GM21381 (cell line): ENCODE results near the gene MCRIP1.
"Not testable (repeated sequence)": the region's sequence is repeated elsewhere in the genome, so short reads cannot be mapped to it uniquely, and the experiment has no call there.

Experiments
- ATAC-seq: cut with Tn5 transposase; IDR thresholded peaks from one replicate; pipeline ENCODE4 v1.9.1; 2021; ENCODE audit warnings: mild to moderate bottlenecking, moderate library complexity; ENCODE audit not compliant: unreplicated experiment

The MCRIP1 gene

DNA sequence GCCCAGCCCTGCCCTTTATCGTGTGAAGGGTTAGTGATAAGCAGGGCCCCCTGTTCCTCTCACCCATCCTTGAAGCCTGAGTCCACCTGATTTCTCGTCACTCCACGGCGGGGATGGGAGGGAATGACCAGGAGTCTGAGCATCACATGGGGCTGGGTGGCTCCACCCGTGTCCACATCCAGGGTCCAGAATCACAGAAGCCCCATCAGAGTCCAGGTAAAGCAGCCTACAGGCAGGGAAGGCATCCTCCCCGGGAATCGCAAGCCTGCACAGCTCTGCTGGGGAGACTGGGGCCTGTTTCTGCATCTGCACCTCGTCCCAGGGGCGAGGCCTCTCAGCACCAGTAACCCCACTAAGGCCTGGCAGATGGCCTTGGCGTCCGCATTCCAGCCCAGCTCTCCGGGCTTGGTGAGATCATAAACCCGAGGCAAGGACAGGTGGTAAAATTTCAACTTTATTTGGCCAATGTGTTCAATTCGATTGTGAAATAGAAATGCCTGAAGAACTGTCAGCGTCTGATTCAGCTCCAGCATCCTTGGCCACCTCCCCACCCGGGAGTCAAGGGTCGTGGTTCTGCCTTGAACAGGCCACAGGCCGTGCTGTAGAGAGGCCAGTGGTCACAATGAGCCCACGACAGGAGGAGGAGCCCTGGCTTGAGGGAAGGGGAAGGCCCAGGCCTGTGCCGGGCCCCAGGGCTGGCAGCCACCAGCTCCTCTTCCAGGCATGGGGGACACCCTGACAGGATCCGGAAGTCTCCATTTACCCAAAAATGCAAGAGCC lies 9.8 kb upstream of the MCRIP1 start:
- no peak for ATAC-seq

DNA sequence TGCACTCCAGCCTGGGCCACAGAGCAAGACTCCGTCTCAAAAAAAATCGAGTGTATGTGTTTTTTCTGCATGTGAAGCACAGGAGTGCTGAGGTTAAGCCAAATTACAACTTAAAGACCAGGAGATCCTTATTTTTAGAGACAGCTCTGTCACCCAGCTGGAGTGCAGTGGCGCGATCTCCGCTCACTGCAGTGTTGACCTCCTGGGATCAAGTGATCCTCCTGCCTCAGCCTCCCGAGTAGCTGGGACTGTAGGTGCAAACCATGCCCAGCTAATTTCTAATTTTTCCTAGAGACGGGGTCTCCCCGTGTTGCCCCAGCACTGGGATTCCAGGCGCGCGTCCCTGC lies 9.3 kb upstream of the MCRIP1 start:
- no peak for ATAC-seq

DNA sequence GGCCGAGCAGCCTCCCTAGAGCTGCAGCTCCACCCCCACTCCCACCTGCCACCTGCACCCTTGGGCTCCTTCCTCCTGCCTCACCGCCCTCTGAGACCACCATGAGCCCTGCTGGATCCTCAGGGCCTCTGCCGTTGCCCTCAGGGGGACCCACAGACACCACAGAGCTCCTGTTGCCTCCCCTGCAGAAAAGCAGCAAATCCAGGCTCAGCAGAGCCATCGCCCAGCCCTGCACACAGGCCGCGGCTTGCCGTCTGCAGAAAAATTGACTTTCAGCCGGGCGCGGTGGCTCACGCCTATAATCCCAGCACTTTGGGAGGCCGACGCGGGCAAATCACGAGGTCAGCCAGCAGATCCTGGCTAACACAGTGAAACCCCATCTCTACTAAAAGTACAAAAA lies 8.8 kb upstream of the MCRIP1 start:
- ATAC-seq: no peak

DNA sequence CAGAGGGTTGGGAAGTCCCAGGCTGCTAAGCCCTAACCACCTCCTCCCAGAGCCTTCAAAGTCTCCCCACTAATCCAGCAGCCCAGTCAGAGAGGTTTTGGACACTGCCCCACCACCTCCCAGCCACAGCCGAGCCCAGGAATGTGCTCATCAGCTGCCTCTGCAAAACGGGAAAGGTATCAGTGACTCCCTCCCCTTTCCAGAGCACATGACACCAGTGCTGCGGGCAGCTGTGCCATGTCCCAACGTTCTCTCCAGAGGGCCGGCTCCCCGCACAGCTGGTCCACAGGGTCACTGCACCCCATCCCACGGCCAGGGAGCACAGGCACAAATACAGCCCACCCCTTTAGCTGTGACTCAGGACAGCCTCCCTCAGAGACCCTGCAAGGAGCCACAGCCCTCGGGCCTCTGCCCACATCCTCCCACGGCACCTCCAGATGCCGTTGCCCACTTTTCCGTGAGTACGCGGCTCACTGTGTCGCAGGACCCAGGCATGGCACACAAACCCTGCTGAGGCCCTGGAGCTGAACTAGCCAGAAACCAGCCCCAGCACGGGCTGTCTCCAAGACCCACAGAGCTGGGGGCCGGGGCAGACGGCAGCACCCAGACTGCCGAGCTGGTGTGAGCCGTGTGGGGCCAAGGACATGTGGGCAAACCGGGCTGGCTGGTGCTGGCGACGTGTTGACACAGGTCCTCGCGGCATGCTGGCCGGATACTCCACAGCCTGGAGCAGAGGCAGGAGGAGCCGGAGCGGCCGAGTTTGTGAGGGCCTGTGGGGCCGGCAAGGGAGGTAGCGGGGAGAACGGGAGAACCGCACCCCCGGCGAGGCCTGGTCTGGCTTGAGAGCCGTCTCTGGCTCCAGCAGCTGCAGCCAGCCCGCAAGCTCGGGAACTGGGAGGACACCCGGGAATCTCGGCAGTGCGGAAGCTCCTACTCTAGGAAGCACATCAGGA lies 8.0 kb upstream of the MCRIP1 start:
- no peak for ATAC-seq

DNA sequence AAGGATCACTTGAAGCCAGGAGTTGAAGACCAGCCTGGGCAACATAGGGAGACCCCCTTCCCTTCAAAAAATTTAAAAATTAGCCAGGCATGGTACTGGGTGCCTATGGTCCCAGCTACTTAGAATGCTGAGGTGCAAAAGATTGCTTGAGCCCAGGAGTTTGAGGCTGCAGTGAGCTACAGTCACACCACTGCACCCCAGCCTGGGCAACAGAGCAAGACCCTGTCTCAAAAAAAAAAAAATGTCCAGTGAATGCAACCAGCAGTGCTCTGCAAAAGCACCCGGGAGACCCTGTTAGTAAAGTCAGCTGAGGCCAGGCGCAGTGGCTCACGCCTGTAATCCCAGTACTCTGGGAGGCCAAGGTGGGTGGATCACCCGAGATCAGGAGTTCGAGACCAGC lies 7.0 kb upstream of the MCRIP1 start:
- ATAC-seq: not testable (repeated sequence)

DNA sequence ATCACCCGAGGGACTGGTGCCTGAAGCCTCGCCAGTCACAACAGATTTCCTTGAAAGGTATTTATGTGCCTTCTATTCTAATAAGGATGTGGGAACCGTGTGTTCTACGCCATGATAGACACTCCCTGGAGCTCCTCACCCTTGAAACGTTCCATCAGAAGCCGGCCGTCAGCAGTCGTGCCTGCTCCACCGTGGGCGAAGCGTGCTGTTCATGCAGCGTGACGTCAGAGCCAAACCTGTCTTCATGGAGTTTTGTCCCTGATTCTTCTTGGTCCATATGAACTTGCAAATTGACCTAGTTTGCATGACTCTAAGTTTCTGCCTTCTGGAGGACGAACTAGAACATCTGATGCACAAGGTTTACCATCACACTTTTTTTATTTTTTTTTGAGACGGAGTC lies 6.2 kb upstream of the MCRIP1 start:
- ATAC-seq: no peak

DNA sequence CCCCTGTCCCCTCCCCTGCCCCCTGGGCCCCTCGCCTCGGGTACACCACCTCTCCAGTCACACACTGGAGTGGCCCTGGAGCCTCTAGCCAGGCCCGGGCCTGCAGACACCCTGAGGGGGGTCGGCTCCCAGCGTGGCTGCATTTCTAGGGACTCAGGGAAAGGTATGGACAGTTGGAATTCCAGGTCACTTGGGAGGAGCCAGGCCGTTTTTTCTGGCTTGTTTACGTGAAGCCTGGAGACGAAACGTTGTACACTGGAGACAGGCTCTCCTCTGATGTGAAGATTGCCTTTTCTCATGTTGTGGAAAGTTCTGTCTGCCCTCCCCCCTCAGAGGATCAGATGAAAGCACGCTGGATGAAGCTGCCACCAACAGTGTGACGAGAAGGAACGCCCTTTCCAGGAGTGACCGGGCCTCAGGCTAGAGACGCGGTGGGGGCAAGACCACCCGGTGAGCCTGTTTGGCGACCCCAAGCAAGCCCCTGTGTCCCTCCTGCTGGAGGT lies 5.7 kb upstream of the MCRIP1 start:
- ATAC-seq: no peak

DNA sequence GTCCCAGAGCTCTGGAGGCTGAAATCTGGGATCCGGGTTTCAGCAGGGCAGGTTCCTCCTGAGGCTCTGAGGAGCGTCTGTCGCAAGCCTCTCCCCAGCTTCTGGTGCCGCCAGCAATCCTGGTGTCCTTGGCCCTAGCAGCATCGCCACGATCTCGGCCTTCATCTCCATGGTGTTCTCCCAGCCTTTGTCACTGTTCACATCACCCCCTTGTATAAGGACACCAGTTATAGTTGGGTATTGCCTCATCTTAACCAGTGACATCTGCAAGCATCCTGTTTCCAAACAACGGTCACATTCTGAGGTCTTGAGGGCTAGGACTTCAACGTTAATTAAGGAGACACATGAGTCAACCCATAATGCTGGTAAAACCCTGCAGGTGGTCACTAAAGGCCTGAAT lies 4.5 kb upstream of the MCRIP1 start:
- no peak for ATAC-seq

DNA sequence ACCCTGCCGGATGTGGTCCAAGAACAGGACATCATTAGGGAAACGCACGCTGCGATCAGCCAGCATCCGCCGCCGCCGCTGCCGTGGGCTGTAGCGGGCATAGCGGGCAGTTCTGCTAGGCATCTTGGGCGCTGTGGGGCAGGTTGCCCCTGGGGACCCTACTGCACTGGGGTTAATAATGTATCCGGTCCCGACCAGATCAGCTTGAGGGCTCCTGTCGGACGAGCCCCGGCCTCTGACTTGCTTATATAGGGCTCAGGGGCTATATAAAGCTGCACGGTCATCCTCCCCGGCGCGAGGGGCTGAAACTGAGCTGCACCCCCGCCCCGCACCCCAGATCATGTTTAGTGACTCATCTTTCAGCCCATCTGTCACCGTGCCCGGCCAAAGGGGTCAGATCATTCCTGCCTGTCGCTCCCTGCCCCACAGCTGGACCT lies 1.8 kb upstream of the MCRIP1 start, which contains the start of gene PPP1R27:
PPP1R27 (minus strand) TSS at position 220 of the 437 bp plus-strand sequence; CDS start at position 123, 97 bp downstream.
- ATAC-seq: no peak

DNA sequence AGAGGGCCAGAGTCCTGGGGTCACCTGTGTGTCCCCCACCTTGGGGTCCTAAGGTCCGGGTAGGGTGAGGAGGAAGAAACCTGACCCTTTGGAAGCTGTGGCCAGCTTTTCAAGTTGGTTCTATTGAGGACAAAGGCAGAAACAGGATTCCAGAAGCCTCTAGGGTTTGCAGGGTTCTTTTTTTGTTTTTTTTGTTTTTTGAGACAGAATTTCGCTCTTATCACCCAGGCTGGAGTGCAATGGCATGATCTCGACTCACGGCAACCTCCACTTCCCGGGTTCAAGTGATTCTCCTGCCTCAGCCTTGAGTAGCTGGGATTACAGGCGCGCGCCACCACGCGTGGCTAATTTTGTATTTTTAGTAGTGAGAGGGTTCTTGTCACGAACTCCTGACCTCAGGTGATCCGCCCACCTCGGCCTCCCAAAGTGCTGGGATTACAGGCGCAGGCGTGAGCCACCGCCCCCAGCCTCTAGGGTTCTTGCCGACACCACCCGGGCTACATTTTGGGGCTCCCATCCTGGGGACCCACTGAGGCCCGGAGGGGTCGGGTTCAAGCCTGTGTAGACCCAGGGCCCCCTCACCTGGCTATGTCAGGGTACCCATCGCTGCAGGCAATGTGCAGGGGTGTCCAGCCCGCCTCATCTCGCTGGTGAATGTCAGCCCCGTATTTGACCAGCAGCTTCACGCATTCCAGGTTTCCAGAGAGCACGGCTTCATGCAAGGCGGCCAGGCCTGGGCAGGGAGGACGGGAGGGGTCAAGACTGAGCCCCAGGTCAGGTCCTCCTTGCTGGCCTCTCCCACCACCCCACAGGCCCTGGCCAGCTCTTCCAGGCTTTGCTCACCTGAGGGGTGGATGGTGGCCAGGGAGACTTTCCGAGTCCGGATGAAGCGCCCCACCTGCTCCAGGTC lies 1.1 kb upstream of the MCRIP1 start:
- no peak for ATAC-seq

DNA sequence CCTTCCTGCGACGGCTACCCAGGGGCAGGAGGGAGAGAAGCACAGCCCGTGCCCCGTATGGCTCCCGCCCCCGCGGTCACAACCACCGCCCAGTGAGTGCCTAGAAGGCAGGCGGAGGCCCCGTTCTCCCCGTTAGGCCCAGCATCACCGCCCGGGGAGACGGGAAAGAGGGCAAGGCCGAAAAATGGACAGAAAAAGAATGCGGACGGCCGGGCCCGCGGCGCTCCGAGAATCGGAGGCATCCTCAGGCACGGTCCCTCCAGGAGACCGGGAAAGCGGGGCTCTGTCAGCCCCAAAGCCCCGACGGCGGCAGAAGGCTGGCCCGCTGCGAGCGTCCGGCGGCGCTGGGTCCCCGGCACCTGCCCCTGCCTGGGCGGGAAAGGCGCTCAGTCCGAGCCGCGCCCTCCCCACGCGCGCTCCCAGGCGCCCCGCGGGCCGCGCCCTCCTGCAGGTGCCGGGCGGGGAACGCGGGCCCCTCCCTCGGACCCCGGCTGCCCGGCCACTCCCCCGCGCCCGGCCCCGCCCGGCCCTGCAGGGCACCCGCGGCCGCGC lies 407 bp downstream of the MCRIP1 start:
- peak; percentile 10 for ATAC-seq

DNA sequence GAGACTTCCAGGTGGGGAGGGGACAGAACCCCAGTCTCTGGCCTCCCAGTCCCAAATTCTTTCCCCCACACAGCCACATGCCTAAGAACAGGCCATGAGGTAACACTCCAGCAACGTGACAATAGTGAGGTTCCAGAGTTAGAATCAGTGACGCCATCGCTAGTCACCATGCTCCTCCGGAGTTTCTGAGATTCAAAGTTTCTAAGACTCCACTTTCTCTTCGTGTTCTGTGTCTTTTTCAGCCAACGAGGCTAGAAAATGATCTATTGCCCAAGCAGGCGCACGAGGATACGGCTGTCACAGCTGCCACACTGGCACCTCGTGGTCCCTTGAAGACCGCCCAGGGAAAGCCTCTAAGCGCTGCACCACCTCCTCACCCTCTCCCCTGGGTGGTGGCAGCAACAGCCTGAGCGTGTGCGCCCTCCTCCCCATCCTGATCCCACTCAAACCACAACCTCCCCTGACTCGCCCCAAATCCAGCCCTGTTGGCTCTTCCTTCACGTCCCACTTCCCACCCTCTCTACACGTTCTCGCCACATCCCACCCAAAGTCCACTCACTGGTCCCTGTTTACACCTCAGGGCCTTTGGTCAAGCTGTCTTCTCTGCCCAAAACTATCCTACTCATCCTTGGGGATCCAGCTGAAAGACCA lies 1.0 kb downstream of the MCRIP1 start:
- ATAC-seq: no peak

DNA sequence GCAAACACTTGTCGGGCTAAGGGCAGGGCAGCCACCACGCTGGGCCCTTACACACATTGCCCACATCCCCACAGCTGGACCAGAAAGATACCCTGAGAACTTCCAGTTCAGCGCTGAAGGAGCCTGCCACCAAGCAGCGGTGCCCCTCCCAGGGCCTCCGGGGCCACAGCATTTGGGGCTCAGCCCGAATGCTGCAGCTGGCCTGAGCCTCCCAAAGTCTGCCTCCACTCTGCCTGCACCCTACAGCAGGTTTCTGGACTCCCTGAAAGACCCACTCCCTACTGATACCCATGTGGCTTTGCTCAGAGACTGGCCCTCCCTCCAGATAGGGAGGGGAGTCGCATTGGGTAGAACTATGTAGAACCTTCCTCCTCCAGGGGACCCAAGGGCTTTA lies 1.5 kb downstream of the MCRIP1 start:
- ATAC-seq: no peak

DNA sequence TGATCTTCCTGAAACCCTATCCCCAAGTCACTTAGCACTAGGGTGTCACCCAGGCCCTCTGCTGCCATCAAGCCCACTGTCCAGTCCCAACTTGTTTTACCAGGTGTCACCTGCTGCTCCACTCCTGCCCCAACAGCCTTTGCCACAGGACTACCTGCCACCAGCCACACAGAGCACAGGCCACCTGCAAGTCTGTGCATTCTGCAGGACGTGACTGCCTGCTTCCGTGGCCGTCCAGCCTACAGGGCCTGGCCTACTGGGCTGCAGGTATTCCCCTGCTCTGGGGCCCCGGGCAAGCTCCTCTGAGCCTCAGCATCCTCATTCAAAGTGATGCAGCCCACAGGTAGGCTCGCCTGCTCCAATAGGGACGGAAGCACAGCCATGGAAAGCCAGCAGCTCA lies 3.2 kb downstream of the MCRIP1 start:
- no peak for ATAC-seq

DNA sequence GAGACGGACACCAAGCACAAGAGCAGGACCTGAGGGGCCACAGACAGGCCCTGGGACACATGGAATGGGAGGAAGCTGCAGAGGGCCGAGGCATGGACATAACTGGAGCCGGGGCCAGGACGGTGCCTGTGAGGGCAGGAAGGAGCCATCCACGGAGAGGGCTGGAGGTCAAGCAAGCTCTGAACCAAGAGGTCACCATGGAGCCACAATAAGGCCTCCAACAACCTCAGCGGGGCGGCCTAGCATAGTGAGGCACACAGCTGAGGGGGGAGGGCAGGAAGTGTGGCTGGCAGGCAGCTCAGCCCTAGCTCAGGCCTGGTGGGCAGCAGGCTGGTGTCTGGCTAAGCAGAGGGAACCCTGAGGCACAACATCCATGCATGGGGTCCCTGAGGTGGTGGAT lies 4.4 kb downstream of the MCRIP1 start:
- ATAC-seq: no peak

DNA sequence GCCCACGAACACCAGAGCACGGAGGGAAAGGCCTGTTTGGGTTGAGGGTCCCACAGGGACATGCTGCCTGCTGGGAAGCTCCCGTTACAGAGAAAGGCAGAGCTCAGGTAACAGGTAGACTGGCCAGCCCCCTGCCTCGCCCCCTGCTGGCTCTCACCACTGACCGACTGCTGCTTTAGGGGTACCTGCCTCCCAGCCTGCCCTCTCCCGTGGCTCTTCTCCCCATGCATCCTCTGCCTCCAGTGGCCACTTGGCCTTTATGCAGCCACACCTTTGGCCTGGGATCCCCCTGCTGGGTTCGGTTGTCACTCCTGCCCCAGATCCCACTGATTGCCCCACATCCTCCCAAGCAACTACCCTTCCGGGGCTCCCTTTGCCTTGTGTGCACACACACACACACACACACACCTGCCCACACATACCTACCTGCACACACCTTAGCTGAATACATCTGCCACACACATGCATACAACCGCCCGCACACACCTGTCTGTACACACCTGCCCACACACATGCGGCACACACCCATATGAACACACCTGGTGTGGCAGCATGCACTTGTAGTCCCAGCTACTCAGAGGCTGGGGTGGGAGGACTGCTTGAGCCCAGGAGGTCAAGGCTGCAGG lies 7.1 kb downstream of the MCRIP1 start:
- no peak for ATAC-seq

DNA sequence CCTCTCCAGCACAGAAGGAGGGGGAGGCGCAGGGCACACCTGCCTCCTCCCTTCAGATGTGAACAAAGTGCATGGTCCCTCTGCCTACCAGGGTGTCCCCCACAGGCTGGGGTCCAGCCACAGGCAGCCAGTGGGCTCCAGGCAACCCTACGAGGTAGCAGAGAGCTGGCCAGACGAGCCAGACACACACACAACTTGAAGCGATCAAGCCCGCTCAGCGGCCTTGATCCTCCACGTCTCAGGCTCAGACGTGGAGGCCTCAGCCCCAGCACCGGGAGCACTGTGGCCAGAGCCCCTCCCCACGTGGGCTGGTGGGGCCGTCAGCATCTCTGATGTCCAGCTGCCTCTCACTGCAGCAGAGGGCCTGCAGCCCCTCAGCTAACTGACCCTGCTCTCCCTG lies 8.5 kb downstream of the MCRIP1 start:
- no peak for ATAC-seq

DNA sequence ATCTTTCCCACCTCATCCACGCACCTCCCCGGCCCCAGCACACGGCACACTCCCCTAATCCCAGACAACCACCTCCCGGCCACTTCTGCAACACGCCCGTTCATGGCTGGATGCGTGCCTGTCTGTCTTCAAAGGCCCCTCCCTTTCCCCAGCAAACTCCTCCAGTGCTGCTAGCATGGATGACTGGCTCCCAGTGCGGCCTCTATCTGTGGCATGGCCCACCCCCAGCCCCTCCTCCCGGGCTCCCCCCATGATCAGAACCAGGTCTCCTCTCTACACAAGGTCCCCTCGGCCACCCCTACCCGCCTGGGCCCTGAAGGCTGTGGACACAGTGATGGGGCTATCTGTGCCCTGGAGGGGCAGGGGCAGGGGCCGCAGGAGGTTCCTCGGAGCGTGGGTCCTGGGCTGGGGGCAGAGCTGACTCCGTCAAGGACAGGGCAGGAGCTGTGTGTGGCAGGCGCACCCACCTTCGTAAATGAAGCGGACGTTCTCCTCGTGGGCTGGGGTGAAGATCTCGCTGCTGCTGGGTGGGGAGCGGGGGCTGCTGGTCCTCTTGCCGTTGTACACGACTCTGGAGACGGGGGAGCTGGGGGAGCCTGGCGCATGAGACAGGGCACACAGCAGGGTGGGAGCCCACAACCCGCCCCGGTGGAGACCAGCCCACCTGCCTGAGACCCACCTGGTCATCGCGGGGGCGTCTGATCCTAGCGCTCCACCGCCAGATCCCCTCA lies 9.1 kb downstream of the MCRIP1 start:
- ATAC-seq: no peak
